Measurements from ENCODE around the gene PLOD2. TPM values are rescaled to one million over a fixed set of nuclear protein-coding genes. Genes with fewer than 3 reads are reported as not detected.

Gene PLOD2
- 10 to 100 TPM in 2 of 4 donors, 1 to 10 TPM in 2; 4.4 to 11.6 (median 10.1) TPM for total RNA-seq

DNA sequence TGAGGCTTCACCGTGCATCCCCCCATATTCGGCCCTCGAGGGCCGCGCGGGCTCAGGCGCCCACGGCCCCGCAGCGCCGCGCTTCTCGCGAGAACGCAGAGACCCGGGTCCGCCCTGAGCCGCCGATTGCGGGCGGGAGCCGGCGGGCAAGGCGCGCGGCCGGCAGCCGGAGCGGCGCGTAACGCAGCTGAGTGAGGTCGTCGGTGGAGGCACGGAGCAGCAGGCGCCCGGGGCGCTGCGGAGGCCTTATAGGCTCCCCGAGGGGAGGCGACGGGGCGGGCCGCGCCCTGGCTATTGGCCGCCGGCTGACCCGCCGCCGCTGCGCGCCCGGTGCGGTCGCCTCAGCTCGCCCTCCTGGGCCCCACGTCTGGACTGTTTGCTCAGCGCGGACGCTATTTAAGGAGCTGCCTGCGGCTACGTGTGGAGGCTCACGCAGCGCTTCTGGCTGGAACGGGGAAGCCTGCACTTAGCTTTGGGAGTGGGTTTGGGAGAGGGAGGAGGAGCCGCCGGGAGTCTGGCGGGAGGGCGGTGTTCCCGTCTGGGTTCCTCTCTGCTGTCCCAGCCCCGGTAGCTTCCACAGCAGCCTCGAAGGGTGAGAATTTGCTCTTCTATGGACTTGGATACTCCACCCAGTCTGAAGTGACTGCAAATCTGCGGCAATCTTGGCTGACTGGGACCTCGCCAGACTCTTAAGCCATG is at the start of gene PLOD2:
TSS of gene PLOD2 (minus strand) at position 221 of the 699 bp plus-strand sequence. CDS start at position 26, 195 bp downstream.
- intact Hi-C loops (cut with DNase I; ENCODE audit: low total_unique reads), result no loop called here
- WGBS, 2 donors, result 0 to 3% methylated on average over 10 to 33 of the region's 74 CpGs
- DNase-seq (ENCODE audit: low spot score in 2 of 2), result peak; percentile 38 to 91
- H3K4me3 ChIP-seq (ENCODE audit: low read depth, poor library complexity, severe bottlenecking), result peak within 1 kb of the TSS; percentile 82
- no peak for TF ChIP-seq CTCF (IDR thresholded peaks at IDR 0.05)
- no peak for TF ChIP-seq POLR2A (IDR thresholded peaks at IDR 0.05)

GRCh38 chr3:146209371-146209770 is 48.4 kb upstream of the PLOD2 start:
- intact Hi-C loops (cut with DNase I; ENCODE audit: low total_unique reads), result no loop called here
- TF ChIP-seq CTCF (IDR thresholded peaks at IDR 0.05) (no peak), POLR2A (IDR thresholded peaks at IDR 0.05) (no peak)
- H3K4me3 ChIP-seq (ENCODE audit: low read depth, poor library complexity, severe bottlenecking), result no peak overlapping the region
- no peak for DNase-seq (ENCODE audit: low spot score in 2 of 2)

DNA sequence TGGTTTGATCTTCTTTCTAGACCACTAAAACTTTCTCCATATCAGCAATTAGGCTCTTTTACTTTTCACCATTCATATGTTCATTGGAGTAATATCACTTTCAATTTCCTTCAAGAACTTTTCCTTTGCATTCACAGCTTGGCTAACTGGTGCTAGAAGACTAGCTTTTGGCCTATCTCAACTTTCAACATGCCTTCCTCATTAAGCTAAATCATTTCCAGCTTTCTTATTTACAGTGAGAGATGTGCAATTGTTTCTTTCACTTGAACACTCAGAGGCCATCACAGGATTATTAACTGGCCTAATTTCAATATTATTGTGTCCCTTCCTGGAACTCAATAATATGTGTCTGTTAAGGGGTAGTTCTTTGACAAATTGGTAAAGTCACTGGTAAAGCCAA is 42.8 kb upstream of the PLOD2 start:
- no peak for TF ChIP-seq POLR2A (IDR thresholded peaks at IDR 0.05)
- no peak for TF ChIP-seq CTCF (IDR thresholded peaks at IDR 0.05)
- DNase-seq (ENCODE audit: low spot score in 2 of 2), result no peak
- H3K4me3 ChIP-seq (ENCODE audit: low read depth, poor library complexity, severe bottlenecking), result no peak overlapping the region
- intact Hi-C loops (cut with DNase I; ENCODE audit: low total_unique reads), result no loop called here

DNA sequence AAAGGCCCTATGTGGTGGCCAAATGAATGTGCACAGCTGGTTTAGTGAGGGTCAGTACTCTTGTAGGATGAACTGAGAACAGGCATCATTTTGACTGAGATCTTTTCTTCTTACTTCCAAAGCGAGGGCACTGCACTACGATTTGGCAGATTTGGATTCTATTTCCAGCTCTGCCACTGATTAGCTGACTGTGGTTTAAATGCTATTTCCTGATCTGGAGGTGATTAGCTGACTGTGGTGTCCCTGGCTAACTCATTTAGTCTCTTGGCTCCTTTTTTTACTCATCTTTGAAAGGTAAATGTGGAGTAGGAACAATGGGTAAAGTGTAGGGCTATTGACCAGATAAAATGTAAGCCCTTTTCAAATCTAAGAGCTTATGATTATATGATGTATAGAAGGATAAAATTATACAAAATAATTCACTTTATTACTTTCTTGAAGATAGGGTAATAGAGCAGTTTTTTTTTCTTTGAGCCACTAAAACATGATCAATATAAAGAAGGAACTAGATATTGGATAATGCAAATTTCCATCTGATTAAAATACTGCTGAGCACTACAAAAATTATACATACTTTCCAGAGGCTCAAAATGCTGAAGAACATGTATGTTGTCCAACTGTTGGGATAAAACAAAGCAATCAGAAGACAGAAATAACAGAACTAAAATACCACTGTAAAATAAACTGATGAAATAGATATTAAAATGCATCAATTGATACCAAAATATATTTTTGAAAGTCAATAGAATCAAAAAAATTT is 39.7 kb upstream of the PLOD2 start:
- DNase-seq (ENCODE audit: low spot score in 2 of 2), result no peak
- WGBS, 2 donors, result 46 to 62% methylated on average over 2 of the region's 2 CpGs
- TF ChIP-seq POLR2A (IDR thresholded peaks at IDR 0.05) (no peak), CTCF (IDR thresholded peaks at IDR 0.05) (no peak)

DNA sequence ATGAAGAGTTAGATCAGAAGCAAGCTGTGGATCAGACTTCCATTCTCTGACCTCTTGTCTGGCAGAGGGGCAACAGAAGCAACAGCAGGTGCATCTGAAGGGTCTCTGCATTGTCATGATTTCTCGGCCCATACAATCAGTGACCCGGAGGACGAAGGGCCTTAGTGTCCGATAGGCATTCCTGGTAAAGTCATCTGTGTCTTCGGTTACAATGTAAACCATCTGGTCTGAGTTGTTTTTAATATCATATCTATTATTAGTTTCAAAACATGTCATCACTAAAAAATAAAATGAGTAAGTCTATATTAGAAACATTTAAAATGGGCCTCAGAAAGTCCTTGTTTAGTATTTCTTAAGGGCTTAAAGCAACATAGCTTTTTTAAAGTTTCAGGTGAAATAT is 38.8 kb upstream of the PLOD2 start:
- 81 to 85% methylated on average over 5 of the region's 5 CpGs for WGBS, 2 donors
- TF ChIP-seq CTCF (IDR thresholded peaks at IDR 0.05), result no peak
- no peak for TF ChIP-seq POLR2A (IDR thresholded peaks at IDR 0.05)
- no peak overlapping the region for H3K4me3 ChIP-seq (ENCODE audit: low read depth, poor library complexity, severe bottlenecking)
- intact Hi-C loops (cut with DNase I; ENCODE audit: low total_unique reads), result no loop called here
- no peak for DNase-seq (ENCODE audit: low spot score in 2 of 2)

More for the DNA sequence above, 39.7 kb upstream of the PLOD2 start:
- intact Hi-C loops (cut with DNase I; ENCODE audit: low total_unique reads), result no loop called here
- no peak overlapping the region for H3K4me3 ChIP-seq (ENCODE audit: low read depth, poor library complexity, severe bottlenecking)
